Measurements from ENCODE around the gene LACTB.

- TF ChIP-seq REST (IDR thresholded peaks at IDR 0.05; ENCODE audit: insufficient read depth in 1 of 2, low read depth in 2 of 2, low read length in 2 of 2), result no peak
- no peak for TF ChIP-seq TAF1 (IDR thresholded peaks at IDR 0.05; ENCODE audit: borderline replicate concordance, insufficient read depth, low read length)
- TF ChIP-seq SIN3A (IDR thresholded peaks at IDR 0.05; ENCODE audit: borderline replicate concordance, insufficient read depth, low read length), result no peak
- TF ChIP-seq FOXP2 (optimal IDR thresholded peaks at IDR 0.05; ENCODE audit: borderline replicate concordance, extremely low read depth, extremely low read length, insufficient read depth), result no peak
- TF ChIP-seq POLR2AphosphoS5 (IDR thresholded peaks at IDR 0.05; ENCODE audit: low read depth, low read length), result no peak
Observed at GRCh38 chr15:63090472-63090871, 31.2 kb upstream of the LACTB start.
